Upper lobe of right lung (tissue), 1 donor: ENCODE measurements around the gene AHI1. TPM values are rescaled to one million over a fixed set of nuclear protein-coding genes. Genes with fewer than 3 reads are reported as not detected.

Experiments
- ATAC-seq: fragments of 200-7000 bp; cut with Tn5 transposase; one replicate; pipeline ENCODE4 v1.9.1; 2020; ENCODE audit warnings: mild to moderate bottlenecking, moderate library complexity
- DNase-seq: peaks from one replicate; pipeline ENCODE4 v3.0.0-alpha.2; 2020
- H3K27ac ChIP-seq: fragments of 200-600 bp; one replicate; pipeline ENCODE4 v1.8.0; 2022
- H3K27me3 ChIP-seq: fragments of 200-600 bp; one replicate; pipeline ENCODE4 v1.8.0; 2022; ENCODE audit warnings: mild to moderate bottlenecking
- H3K36me3 ChIP-seq: fragments of 200-600 bp; one replicate; pipeline ENCODE4 v1.8.0; 2022
- H3K4me1 ChIP-seq: fragments of 200-600 bp; one replicate; pipeline ENCODE4 v1.8.0; 2022
- H3K4me3 ChIP-seq: fragments of 200-600 bp; one replicate; pipeline ENCODE4 v1.8.0; 2022; ENCODE audit warnings: mild to moderate bottlenecking
- H3K9me3 ChIP-seq: fragments of 200-600 bp; one replicate; pipeline ENCODE4 v1.8.0; 2022
- intact Hi-C: fragments of 100-400 bp; cut with DNase I; formaldehyde crosslinking; loops from one replicate; pipeline ENCODE4 v1.11.0; 2022
- total RNA-seq: library from RNA; stranded (reverse); fragmentation: NEBNext Ultra II Directional; extraction: Animal tissue kit (Norgen Biotek cat#: 25700); gene quantifications from one replicate; pipeline ENCODE4 v1.2.1, GENCODE V29; 2021
- TF ChIP-seq, protein P1 (sequence below): fragments of 200-600 bp; IDR thresholded peaks from one replicate; pipeline ENCODE4 v1.8.0; 2022; ENCODE audit warnings: antibody characterized with exemption
- donor health status: DM: no; HTN: yes; CAD: no; lungs with severe emphysema.

AHI1 gene
- total RNA-seq, 1 donor from 2014 or later, result 33.4 TPM

DNA sequence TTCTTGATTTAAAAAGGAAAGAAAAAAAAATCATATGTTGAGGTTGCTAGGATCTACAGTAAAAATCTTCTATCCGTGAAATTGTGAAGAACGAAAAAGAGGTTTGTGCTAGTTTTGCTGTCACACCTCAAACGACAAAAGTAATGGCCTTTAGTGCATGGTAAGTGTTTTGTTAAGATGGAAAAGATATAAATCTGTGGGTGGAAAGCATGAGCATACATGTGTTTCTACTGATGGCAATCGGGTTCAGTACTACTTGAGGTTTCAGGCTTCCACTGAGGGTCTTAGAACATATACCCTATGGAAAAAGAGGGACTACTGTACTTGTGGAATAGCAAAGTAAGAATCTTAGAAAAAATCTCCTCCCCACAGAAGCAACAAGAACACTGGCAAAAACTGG is 58.0 kb downstream of the AHI1 start:
- intact Hi-C loops, result no loop called here
- ATAC-seq, result no peak
- peaks cover 31% of the 10 kb centered on the region for H3K36me3 ChIP-seq
- no peaks in the 10 kb centered on the region for H3K4me1 ChIP-seq
- no peaks in the 10 kb centered on the region for H3K27me3 ChIP-seq
- H3K9me3 ChIP-seq, result no peaks in the 10 kb centered on the region
- no peak overlapping the region for H3K27ac ChIP-seq
- TF ChIP-seq, protein P1, sequence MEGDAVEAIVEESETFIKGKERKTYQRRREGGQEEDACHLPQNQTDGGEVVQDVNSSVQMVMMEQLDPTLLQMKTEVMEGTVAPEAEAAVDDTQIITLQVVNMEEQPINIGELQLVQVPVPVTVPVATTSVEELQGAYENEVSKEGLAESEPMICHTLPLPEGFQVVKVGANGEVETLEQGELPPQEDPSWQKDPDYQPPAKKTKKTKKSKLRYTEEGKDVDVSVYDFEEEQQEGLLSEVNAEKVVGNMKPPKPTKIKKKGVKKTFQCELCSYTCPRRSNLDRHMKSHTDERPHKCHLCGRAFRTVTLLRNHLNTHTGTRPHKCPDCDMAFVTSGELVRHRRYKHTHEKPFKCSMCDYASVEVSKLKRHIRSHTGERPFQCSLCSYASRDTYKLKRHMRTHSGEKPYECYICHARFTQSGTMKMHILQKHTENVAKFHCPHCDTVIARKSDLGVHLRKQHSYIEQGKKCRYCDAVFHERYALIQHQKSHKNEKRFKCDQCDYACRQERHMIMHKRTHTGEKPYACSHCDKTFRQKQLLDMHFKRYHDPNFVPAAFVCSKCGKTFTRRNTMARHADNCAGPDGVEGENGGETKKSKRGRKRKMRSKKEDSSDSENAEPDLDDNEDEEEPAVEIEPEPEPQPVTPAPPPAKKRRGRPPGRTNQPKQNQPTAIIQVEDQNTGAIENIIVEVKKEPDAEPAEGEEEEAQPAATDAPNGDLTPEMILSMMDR, result no peak
- no peak for DNase-seq
- no peak overlapping the region for H3K4me3 ChIP-seq

DNA sequence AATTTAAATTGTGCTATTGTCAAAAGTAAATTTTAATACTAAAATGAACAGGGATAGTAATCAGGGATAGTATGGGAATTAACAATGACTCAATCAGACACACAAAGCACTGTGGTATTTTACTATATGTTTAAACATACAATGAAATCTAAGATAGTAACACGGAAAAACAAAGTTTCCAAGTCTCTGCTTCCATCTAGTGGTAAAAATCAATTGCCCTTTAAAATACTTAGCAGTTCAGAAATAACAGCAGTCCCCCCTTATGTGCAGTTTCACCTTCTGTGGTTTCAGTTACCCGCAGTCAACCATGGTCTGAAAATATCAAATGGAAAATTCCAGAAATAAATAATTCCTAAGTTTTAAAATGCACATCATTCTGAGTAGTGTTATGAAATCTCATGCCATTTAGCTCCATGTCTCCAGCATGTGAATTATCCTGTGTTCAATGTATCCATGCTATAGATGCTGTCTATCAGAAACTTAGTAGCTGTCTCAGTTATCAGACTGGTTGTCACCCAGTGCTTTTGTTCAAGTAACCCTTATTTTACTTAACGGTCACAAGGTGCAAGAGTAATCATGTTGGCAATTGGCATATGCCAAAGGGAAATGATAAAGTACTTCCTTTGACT is 58.5 kb downstream of the AHI1 start:
- Histone ChIP-seq H3K27ac (no peak overlapping the region), H3K4me1 (no peaks in the 10 kb centered on the region), H3K36me3 (peaks cover 26% of the 10 kb centered on the region), H3K4me3 (no peak overlapping the region), H3K27me3 (no peaks in the 10 kb centered on the region), H3K9me3 (no peaks in the 10 kb centered on the region)
- TF ChIP-seq, protein P1, result peak; percentile 40
- intact Hi-C loops, result no loop called here
- ATAC-seq (no peak), DNase-seq (no peak)

DNA sequence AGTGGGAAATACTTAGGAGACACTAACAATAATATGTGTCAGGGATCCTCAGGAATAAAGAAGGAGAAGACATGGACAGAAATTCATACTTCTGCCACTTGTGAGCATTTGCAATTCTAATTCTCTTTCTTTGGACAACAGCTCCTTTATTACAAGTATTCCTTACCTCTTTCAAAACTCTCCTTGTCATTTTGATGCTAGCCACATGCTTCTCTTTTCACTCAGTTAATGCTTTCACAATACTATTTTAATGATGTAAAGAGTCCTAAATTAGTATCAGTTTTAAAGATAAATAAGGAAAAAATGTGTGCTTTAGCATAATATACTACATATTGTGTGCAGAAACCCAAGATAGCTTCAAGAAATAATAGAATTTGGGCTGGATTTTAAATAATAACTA is 62.5 kb downstream of the AHI1 start:
- peaks cover 24% of the 10 kb centered on the region for H3K36me3 ChIP-seq
- no peak for ATAC-seq
- H3K27ac ChIP-seq, result no peak overlapping the region
- no peaks in the 10 kb centered on the region for H3K9me3 ChIP-seq
- intact Hi-C loops, result no loop called here
- no peaks in the 10 kb centered on the region for H3K4me1 ChIP-seq
- no peak overlapping the region for H3K4me3 ChIP-seq
- TF ChIP-seq, protein P1, result no peak
- no peaks in the 10 kb centered on the region for H3K27me3 ChIP-seq
- DNase-seq, result no peak

DNA sequence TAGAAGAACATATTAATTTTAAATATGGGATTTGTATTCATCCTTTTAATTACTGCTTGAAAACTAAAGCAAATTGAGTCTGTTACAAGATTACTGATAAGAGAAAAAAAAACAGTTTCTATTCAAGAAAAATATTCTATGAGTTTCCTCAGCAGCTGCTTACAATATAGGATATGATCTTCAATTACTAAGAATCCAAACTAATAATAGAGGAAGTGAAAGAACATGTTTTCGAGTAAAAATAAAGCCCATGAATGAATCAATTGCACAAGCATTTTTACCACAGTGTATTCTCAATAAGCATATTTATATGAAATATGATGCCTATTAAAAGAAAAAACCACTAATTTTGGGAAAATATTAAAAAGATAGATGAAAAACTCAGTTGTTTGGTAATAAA is 63.4 kb downstream of the AHI1 start:
- TF ChIP-seq, protein P1, result no peak
- no peak for DNase-seq
- Histone ChIP-seq H3K4me3 (no peak overlapping the region), H3K27ac (no peak overlapping the region), H3K9me3 (no peaks in the 10 kb centered on the region), H3K4me1 (no peaks in the 10 kb centered on the region), H3K27me3 (no peaks in the 10 kb centered on the region), H3K36me3 (peaks cover 30% of the 10 kb centered on the region)
- intact Hi-C loops, result no loop called here
- no peak for ATAC-seq

- Histone ChIP-seq H3K27ac (no peak overlapping the region), H3K27me3 (no peaks in the 10 kb centered on the region), H3K36me3 (peaks cover 15% of the 10 kb centered on the region), H3K4me3 (no peak overlapping the region), H3K9me3 (no peaks in the 10 kb centered on the region), H3K4me1 (no peaks in the 10 kb centered on the region)
- intact Hi-C loops, result no loop called here
- TF ChIP-seq, protein P1, result no peak
- no peak for ATAC-seq
- DNase-seq, result no peak
These were observed 69.5 kb downstream of the AHI1 start for GRCh38 chr6:135428078-135428477.

- intact Hi-C loops, result no loop called here
- no peaks in the 10 kb centered on the region for H3K9me3 ChIP-seq
- no peaks in the 10 kb centered on the region for H3K4me1 ChIP-seq
- H3K27me3 ChIP-seq, result no peaks in the 10 kb centered on the region
- TF ChIP-seq, protein P1, result no peak
- H3K4me3 ChIP-seq, result no peak overlapping the region
- no peak overlapping the region for H3K27ac ChIP-seq
- peaks cover 7% of the 10 kb centered on the region for H3K36me3 ChIP-seq
- no peak for ATAC-seq
- DNase-seq, result no peak
These were observed 70.7 kb downstream of the AHI1 start for GRCh38 chr6:135426833-135427232.
